GM19239 (cell line): Measurements from ENCODE around the gene KIFAP3.
"Not testable (repeated sequence)": the region's sequence is repeated elsewhere in the genome, so short reads cannot be mapped to it uniquely, and the experiment has no call there.

Experiments
- DNase-seq: peaks from one replicate; pipeline ENCODE4 v3.0.0; 2011; ENCODE audit warnings: low spot score; ENCODE audit not compliant: insufficient read length
- FAIRE-seq: peaks from 2 replicates; lab custom pipeline; 2011; peaks lifted over from hg19 to GRCh38; lab: Jason Lieb, UNC

The KIFAP3 gene

GRCh38 chr1:170074250-170075157 lies at the start of gene KIFAP3:
Gene KIFAP3, minus strand, starts transcription at chr1:170074695. Its CDS starts 228 bp downstream, at chr1:170074467.
- peak; percentile 97 for FAIRE-seq
- DNase-seq, result peak; percentile 67

- no peak for FAIRE-seq
- no peak for DNase-seq
Observed at GRCh38 chr1:170122366-170122765, 47.9 kb upstream of the KIFAP3 start.

GRCh38 chr1:170114906-170115305 lies 40.4 kb upstream of the KIFAP3 start:
- FAIRE-seq (no peak), DNase-seq (no peak)

GRCh38 chr1:170113140-170113539 lies 38.6 kb upstream of the KIFAP3 start:
- not testable (repeated sequence) for FAIRE-seq, DNase-seq

- DNase-seq (no peak), FAIRE-seq (no peak)
Observed at GRCh38 chr1:170097449-170097948, 23.0 kb upstream of the KIFAP3 start.

GRCh38 chr1:170096806-170097340 lies 22.4 kb upstream of the KIFAP3 start:
- DNase-seq, result no peak
- FAIRE-seq, result no peak

GRCh38 chr1:170095976-170096748 lies 21.7 kb upstream of the KIFAP3 start:
- FAIRE-seq (no peak), DNase-seq (no peak)

GRCh38 chr1:170094697-170095616 lies 20.5 kb upstream of the KIFAP3 start:
- not testable (repeated sequence) for DNase-seq, FAIRE-seq

- FAIRE-seq (no peak), DNase-seq (no peak)
Observed at GRCh38 chr1:170086399-170087032, 12.0 kb upstream of the KIFAP3 start.

GRCh38 chr1:170085091-170085490 lies 10.6 kb upstream of the KIFAP3 start:
- DNase-seq (no peak), FAIRE-seq (no peak)

GRCh38 chr1:170078610-170079189 lies 4.2 kb upstream of the KIFAP3 start:
- FAIRE-seq (no peak), DNase-seq (no peak)

GRCh38 chr1:170077926-170078325 lies 3.4 kb upstream of the KIFAP3 start:
- FAIRE-seq (peak; percentile 11), DNase-seq (no peak)

GRCh38 chr1:170076952-170077351 lies 2.5 kb upstream of the KIFAP3 start:
- FAIRE-seq, result not testable (repeated sequence)

GRCh38 chr1:170076199-170076598 lies 1.7 kb upstream of the KIFAP3 start:
- FAIRE-seq, result no peak

More at GRCh38 chr1:170076952-170077351, 2.5 kb upstream of the KIFAP3 start:
- not testable (repeated sequence) for DNase-seq

GRCh38 chr1:170075186-170075585 lies 691 bp upstream of the KIFAP3 start:
- no peak for FAIRE-seq
- no peak for DNase-seq

More at GRCh38 chr1:170076199-170076598, 1.7 kb upstream of the KIFAP3 start:
- no peak for DNase-seq

GRCh38 chr1:170073893-170074249 lies 624 bp downstream of the KIFAP3 start:
- DNase-seq (no peak), FAIRE-seq (peak; percentile 75)

GRCh38 chr1:170071378-170071777 lies 3.1 kb downstream of the KIFAP3 start:
- DNase-seq, result no peak
- no peak for FAIRE-seq

- FAIRE-seq, result peak; percentile 42
- DNase-seq, result no peak
Observed at GRCh38 chr1:170068923-170069322, 5.6 kb downstream of the KIFAP3 start.
